Measurements from ENCODE around the gene MGST2. TPM values are rescaled to one million over a fixed set of nuclear protein-coding genes. Genes with fewer than 3 reads are reported as not detected.

MGST2 gene
- total RNA-seq, 1 donor = 3.6 TPM

DNA sequence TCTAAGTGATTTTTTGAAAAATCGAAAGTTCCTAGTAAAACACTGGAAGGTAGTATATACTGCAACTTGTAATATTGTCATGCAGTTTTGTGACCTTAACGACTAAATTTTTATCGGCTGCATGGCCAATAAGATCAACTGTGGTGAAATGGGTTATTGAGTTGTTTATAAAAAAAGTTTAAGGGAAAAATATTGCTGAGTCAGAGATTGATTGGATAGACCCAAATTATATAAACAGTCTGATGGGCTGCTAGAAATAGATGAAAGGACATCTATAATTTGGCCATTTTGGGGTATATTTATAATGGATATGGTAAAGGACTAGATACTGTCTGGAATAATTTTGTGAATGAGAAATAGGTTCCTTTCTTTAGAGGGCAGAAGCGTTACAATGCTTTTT is 56.2 kb downstream of the MGST2 start:
- DNase-seq (ENCODE audit: low read depth) = no peak
- TF ChIP-seq, protein P1, sequence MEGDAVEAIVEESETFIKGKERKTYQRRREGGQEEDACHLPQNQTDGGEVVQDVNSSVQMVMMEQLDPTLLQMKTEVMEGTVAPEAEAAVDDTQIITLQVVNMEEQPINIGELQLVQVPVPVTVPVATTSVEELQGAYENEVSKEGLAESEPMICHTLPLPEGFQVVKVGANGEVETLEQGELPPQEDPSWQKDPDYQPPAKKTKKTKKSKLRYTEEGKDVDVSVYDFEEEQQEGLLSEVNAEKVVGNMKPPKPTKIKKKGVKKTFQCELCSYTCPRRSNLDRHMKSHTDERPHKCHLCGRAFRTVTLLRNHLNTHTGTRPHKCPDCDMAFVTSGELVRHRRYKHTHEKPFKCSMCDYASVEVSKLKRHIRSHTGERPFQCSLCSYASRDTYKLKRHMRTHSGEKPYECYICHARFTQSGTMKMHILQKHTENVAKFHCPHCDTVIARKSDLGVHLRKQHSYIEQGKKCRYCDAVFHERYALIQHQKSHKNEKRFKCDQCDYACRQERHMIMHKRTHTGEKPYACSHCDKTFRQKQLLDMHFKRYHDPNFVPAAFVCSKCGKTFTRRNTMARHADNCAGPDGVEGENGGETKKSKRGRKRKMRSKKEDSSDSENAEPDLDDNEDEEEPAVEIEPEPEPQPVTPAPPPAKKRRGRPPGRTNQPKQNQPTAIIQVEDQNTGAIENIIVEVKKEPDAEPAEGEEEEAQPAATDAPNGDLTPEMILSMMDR (IDR thresholded peaks at IDR 0.05; ENCODE audit: insufficient read depth, low read length) = no peak
- no peak overlapping the region for H3K4me3 ChIP-seq (ENCODE audit: low read depth, low read length)

DNA sequence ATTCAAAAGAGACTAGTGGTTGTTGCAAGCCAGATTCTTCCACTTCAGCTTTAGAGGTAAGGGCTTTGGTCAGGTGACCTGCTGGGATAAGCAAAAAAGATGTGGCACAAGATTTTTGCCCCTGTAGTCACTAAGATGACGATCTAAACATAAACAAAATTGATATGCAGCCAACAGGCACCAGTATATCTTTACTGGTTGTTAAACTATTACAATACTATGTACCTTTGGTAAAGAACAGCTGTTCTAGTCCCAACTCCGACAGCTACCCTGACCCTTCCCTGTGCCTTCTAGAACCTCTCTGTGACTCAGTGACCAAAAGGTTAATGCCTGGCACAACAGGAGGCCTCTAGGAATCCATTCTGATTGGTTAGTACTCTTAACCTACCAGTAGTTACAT is 59.6 kb downstream of the MGST2 start:
- DNase-seq (ENCODE audit: low read depth) = no peak
- TF ChIP-seq, protein P1 (IDR thresholded peaks at IDR 0.05; ENCODE audit: insufficient read depth, low read length) = no peak
- no peak overlapping the region for H3K4me3 ChIP-seq (ENCODE audit: low read depth, low read length)

DNA sequence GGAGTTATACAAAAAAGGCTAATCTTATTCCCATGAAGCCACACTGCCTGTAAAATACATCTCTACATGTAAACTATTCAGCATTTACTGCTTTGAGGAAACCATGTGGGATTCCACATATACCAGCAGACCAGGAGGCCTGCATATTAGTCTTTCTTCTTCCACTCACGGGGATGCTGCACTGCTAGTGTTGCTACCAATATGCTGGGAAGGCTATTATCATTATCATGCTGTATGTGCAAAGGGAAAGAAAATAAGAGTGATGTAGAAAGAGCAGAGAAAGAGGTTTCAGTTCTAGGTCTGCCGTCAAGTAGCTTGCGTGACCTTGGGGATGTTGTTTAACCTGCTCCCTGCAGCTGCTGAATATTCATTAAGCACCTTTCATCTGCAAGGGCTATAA is 61.0 kb downstream of the MGST2 start:
- TF ChIP-seq, protein P1 (IDR thresholded peaks at IDR 0.05; ENCODE audit: insufficient read depth, low read length) = no peak
- no peak for DNase-seq (ENCODE audit: low read depth)
- H3K4me3 ChIP-seq (ENCODE audit: low read depth, low read length) = no peak overlapping the region

DNA sequence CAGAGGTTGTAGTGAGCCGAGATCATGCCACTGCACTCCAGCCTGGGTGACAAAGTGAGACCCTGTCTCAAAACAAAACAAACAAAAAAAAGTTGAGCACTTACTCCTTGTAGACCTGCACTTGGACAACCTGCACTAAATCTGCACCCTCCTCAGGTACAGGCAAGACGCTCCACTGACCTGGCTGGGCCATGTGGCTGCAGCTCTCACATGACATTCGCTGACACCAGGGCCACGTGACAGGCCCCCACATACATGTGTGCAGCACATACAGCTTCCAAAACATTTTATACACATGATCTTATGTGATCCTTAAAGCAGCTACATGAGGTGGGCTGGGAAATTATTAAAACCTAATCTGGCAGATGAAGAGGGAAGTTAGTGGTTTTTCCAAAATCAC is 62.5 kb downstream of the MGST2 start:
- no peak overlapping the region for H3K4me3 ChIP-seq (ENCODE audit: low read depth, low read length)
- TF ChIP-seq, protein P1 (IDR thresholded peaks at IDR 0.05; ENCODE audit: insufficient read depth, low read length) = no peak
- no peak for DNase-seq (ENCODE audit: low read depth)

DNA sequence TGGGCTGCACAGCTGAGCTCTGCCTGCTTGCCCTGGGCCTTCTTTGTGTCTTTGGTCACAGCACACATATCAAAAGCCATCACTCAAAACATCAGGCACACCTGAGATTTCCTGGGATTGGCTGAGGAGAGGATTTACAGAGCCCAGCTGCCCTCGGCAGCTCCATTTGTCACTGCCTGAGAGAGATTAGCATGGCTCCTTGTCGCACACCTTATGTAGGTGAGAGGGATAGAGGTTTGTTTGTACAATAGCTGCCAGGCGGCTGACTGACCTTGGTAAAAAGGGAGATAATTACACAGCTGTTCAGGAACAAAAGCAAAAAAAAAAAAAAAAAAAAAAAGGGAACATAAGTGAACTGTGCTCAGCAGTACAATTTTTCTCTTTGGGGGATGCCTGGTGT is 63.2 kb downstream of the MGST2 start:
- TF ChIP-seq, protein P1 (IDR thresholded peaks at IDR 0.05; ENCODE audit: insufficient read depth, low read length) = no peak
- no peak for DNase-seq (ENCODE audit: low read depth)
- H3K4me3 ChIP-seq (ENCODE audit: low read depth, low read length) = no peak overlapping the region

DNA sequence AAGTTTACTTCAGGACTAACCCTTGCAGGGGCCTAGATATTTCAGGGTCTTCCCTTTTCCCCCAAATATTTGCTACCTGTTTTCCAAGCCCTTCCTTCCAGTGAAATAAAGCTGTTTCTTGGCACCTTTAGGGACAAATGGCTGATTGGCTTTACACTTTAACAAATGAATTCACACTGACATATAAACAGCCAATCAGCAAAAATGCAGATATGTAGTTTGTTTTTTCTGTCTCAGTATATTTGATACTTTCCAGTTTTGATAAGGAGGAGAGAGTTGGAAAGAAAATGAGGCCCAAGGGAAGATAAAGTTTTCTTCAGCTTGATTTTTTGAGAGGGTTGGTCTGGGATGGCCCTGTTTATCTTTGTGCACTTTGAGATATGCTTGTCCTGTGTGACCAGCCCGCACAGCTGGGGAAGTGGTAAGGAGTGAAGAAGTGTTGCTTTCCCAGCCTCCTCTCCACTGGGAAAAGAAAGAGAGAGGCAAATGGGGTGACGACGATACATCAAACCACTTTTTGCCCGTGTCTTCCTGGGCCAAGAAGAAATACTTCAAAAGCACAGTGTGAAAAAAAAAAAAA is 67.5 kb downstream of the MGST2 start:
- TF ChIP-seq, protein P1 (IDR thresholded peaks at IDR 0.05; ENCODE audit: insufficient read depth, low read length) = no peak
- no peak for DNase-seq (ENCODE audit: low read depth)
- H3K4me3 ChIP-seq (ENCODE audit: low read depth, low read length) = no peak overlapping the region
